HFFc6 (cell line): ENCODE results near the gene PIGP. TPM values are rescaled to one million over a fixed set of nuclear protein-coding genes. Genes with fewer than 3 reads are reported as not detected.
"Not testable (repeated sequence)": the region's sequence is repeated elsewhere in the genome, so short reads cannot be mapped to it uniquely, and the experiment has no call there.

Source experiments
- DNase-seq: peaks from one replicate; pipeline ENCODE4 v3.0.0-alpha.2; 2018
- H3K27ac Mint-ChIP-seq: 2 replicates; pipeline ENCODE4 v1.8.0; 2020; ENCODE audit warnings: mild to moderate bottlenecking, mixed read lengths
- H3K27me3 Mint-ChIP-seq: 2 replicates; pipeline ENCODE4 v1.8.0; 2021; ENCODE audit warnings: mild to moderate bottlenecking, moderate library complexity, mixed read lengths; ENCODE audit not compliant: insufficient read depth
- H3K36me3 Mint-ChIP-seq: 2 replicates; pipeline ENCODE4 v1.8.0; 2021; ENCODE audit warnings: low read depth, mixed read lengths
- H3K4me1 Mint-ChIP-seq: 2 replicates; pipeline ENCODE4 v1.8.0; 2020; ENCODE audit warnings: low read depth, mixed read lengths
- H3K4me3 Mint-ChIP-seq: 2 replicates; pipeline ENCODE4 v1.8.0; 2020; ENCODE audit warnings: mild to moderate bottlenecking, moderate library complexity, mixed read lengths
- H3K9me3 Mint-ChIP-seq: 2 replicates; pipeline ENCODE4 v1.8.0; 2020; ENCODE audit warnings: mild to moderate bottlenecking, mixed read lengths
- total RNA-seq, 6 experiments: library from RNA; stranded (reverse); fragmentation: NEBNext Ultra II Directional; extraction: Animal tissue kit (Norgen Biotek cat#: 25700); gene quantifications; 2 replicates in 1 of 6; 3 replicates in 5 of 6; pipeline ENCODE4 v1.2.3, GENCODE V29; 2021
- TF ChIP-seq, protein P1 (sequence below): fragments of 200-600 bp; sonication (generic); IDR thresholded peaks from 2 replicates; pipeline ENCODE4 v1.5.0; 2021; ENCODE audit warnings: antibody characterized with exemption, mild to moderate bottlenecking

The PIGP gene
- total RNA-seq, 6 experiments from 2014 or later: 24.8 to 33.8 (median 31.1) TPM

DNA sequence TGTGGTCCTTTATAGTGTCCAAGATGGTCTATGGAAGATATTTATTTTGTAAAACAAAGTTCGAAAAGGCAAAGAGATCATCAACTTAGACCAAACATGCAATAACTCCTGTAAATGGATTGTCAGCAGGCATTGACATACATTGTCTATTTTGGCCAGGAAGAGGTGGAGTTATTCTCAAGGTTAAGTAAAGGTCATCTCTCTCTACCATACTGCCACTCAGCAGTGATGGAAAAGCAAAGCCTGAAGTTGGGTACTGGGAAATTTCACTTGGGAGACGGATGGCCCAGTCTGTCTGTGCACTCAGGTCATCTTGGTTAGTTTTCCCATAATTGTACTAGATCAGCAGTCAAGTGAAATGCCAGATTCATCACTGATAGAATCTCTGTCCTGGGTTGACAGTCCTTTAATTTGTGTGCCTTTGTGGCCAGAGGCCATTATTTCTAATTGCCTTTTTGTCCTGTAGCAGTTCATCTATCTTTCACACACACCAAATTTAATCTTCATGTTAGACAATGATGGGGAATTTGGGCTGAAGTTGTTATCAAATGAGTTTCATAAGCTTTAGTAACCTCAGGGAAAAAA lies 17.5 kb downstream of the PIGP start:
- no peak overlapping the region for H3K4me3 Mint-ChIP-seq
- DNase-seq: no peak
- peaks cover 8% of the 10 kb centered on the region for H3K27me3 Mint-ChIP-seq

DNA sequence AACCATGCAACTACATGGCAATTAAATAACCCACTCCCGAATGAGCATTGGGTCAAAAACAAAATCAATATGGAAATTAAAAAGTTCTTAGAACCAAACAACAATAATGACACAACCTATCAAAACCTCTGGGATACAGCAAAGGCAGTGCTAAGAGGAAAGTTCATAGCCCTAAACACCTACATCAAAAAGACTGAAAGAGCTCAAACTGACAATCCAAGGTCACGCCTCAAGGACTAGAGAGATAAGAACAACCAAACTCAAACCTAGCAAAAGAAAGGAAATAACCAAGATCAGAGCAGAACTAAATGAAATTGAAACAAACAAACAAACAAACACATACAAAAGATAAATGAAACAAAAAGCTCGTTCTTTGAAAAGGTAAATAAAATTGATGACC lies 23.1 kb downstream of the PIGP start:
- H3K4me3 Mint-ChIP-seq: not testable (repeated sequence)

More for the DNA sequence above, 17.5 kb downstream of the PIGP start:
- no peak overlapping the region for H3K27ac Mint-ChIP-seq
- H3K4me1 Mint-ChIP-seq: peaks cover 7% of the 10 kb centered on the region
- H3K9me3 Mint-ChIP-seq: no peaks in the 10 kb centered on the region
- TF ChIP-seq, protein P1, sequence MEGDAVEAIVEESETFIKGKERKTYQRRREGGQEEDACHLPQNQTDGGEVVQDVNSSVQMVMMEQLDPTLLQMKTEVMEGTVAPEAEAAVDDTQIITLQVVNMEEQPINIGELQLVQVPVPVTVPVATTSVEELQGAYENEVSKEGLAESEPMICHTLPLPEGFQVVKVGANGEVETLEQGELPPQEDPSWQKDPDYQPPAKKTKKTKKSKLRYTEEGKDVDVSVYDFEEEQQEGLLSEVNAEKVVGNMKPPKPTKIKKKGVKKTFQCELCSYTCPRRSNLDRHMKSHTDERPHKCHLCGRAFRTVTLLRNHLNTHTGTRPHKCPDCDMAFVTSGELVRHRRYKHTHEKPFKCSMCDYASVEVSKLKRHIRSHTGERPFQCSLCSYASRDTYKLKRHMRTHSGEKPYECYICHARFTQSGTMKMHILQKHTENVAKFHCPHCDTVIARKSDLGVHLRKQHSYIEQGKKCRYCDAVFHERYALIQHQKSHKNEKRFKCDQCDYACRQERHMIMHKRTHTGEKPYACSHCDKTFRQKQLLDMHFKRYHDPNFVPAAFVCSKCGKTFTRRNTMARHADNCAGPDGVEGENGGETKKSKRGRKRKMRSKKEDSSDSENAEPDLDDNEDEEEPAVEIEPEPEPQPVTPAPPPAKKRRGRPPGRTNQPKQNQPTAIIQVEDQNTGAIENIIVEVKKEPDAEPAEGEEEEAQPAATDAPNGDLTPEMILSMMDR: no peak
- no peaks in the 10 kb centered on the region for H3K36me3 Mint-ChIP-seq

DNA sequence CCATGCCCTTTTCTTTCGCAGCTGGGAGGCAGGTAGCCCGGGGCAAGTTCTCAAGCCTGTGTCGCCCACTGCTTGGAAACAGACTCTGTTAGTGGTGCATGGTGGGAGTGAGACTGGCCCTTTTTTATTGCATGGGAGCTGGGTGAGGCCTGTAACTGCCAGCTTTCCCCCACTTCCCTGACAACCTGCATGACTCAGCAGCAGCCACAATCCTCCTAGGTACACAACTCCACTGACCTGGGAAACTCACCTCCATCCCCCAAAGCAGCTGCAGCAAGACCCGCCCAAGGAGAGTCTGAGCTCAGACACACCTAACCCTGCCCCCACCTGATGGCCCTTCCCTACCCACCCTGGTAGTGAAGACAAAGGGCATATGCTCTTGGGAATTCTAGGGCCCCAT lies 25.8 kb downstream of the PIGP start:
- no peak for DNase-seq
- no peaks in the 10 kb centered on the region for H3K36me3 Mint-ChIP-seq
- H3K4me3 Mint-ChIP-seq: no peak overlapping the region
- H3K4me1 Mint-ChIP-seq: no peaks in the 10 kb centered on the region
- H3K9me3 Mint-ChIP-seq: no peaks in the 10 kb centered on the region
- TF ChIP-seq, protein P1: no peak
- H3K27me3 Mint-ChIP-seq: peaks cover 39% of the 10 kb centered on the region
- no peak overlapping the region for H3K27ac Mint-ChIP-seq

More for the DNA sequence above, 23.1 kb downstream of the PIGP start:
- peaks cover 42% of the 10 kb centered on the region for H3K27me3 Mint-ChIP-seq
- H3K36me3 Mint-ChIP-seq, H3K4me1 Mint-ChIP-seq, H3K9me3 Mint-ChIP-seq, DNase-seq, H3K27ac Mint-ChIP-seq: not testable (repeated sequence)

DNA sequence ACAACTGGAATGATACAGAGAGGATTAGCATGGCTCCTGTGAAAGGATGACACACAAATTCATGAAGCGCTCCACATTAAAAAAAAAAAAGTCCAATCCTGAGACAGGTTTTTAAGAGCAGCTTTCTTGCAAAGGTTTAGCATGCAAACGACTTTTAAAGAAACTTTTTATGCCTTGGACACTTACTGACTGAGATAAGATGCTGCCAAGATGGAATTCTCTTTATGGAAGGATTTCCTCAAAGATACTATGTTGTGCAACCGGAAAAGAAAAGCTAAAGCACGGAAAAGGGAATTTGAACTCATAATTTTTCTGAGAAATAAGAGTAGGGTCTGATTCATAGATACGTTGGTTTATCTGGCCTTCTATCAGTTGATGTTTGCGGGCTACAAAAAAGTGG lies 27.3 kb downstream of the PIGP start:
- no peaks in the 10 kb centered on the region for H3K36me3 Mint-ChIP-seq
- no peak overlapping the region for H3K4me3 Mint-ChIP-seq
- no peaks in the 10 kb centered on the region for H3K4me1 Mint-ChIP-seq
- no peaks in the 10 kb centered on the region for H3K9me3 Mint-ChIP-seq
- TF ChIP-seq, protein P1: no peak
- H3K27me3 Mint-ChIP-seq: peaks cover 37% of the 10 kb centered on the region
- H3K27ac Mint-ChIP-seq: no peak overlapping the region
- DNase-seq: no peak

DNA sequence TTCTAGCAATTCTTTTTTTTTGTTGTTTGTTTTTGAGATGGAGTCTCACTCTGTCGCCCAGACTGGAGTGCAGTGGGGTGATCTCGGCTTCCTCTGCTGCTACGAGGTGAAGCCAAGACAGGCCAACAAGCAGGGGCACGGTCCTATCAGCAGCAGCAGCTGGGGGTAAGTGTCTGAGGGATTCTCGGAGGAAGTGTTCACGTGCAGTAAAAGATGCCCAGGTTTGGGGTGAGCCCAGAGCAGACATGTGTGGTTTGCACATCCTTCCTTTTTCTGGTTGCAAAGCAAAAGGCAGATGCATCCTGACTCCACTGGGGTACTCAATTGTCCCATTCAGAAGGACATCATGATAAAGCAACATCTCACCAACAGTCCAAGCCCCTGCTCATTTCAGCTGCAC lies 27.7 kb downstream of the PIGP start:
- no peaks in the 10 kb centered on the region for H3K9me3 Mint-ChIP-seq
- H3K27ac Mint-ChIP-seq: no peak overlapping the region
- H3K4me1 Mint-ChIP-seq: no peaks in the 10 kb centered on the region
- no peak overlapping the region for H3K4me3 Mint-ChIP-seq
- no peak for DNase-seq
- no peaks in the 10 kb centered on the region for H3K36me3 Mint-ChIP-seq
- TF ChIP-seq, protein P1: no peak
- peaks cover 33% of the 10 kb centered on the region for H3K27me3 Mint-ChIP-seq

DNA sequence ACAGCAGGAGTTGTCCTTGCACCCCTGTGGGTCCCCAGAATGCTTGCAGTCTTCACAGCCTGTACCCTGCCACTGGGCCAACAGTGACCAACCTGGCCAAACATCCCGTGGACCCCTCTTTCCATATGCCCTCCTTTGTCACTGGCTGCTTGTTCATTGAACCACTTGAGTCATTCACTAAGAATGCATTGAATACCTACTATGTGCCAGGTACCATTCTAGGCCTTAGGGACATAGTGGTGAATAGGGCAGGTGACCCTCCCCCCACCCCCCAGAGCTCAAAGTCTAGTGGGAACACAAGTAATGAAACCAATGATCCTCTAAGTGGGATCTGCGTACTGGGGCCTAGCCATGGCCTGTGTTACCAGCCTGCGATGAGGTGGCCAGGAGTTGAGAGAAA lies 28.2 kb downstream of the PIGP start:
- Mint-ChIP-seq H3K4me3 (no peak overlapping the region), H3K36me3 (no peaks in the 10 kb centered on the region), H3K27ac (no peak overlapping the region), H3K4me1 (no peaks in the 10 kb centered on the region), H3K27me3 (peaks cover 28% of the 10 kb centered on the region), H3K9me3 (no peaks in the 10 kb centered on the region)
- TF ChIP-seq, protein P1: no peak
- DNase-seq: no peak
